HepG2 (cell line): ENCODE data around the gene MTFR1L. TPM values are rescaled to one million over a fixed set of nuclear protein-coding genes. Genes with fewer than 3 reads are reported as not detected.

ENCODE experiments used
- ARID3A ChIP-seq: IDR thresholded peaks from 2 replicates; pipeline ENCODE4 v1.6.1; 2012; ENCODE audit warnings: low read depth, low read length, improper control_type of control experiment
- ATF2 ChIP-seq: sonication (generic); formaldehyde crosslinking; IDR thresholded peaks from 2 replicates; pipeline ENCODE4 v1.4.0; 2020; ENCODE audit warnings: missing genetic modification reagents
- ELF1 ChIP-seq: sonication (generic); formaldehyde crosslinking; IDR thresholded peaks from 2 replicates; pipeline ENCODE4 v1.4.0; 2020; ENCODE audit warnings: missing genetic modification reagents
- FLYWCH1 ChIP-seq: sonication (generic); formaldehyde crosslinking; IDR thresholded peaks from 2 replicates; pipeline ENCODE4 v1.8.1; 2023; ENCODE audit warnings: mild to moderate bottlenecking, missing genetic modification reagents
- GATAD2A ChIP-seq: IDR thresholded peaks from 2 replicates; pipeline ENCODE4 v1.6.1; 2016
- HMGXB4 ChIP-seq, 2 experiments: sonication (generic) in 1 of 2; formaldehyde crosslinking in 1 of 2; IDR thresholded peaks; 2 replicates each; pipeline versions ENCODE4 v1.4.0 to v1.6.1; 2018 to 2020; ENCODE audit warnings: missing genetic modification reagents in 2 of 2, borderline replicate concordance in 1 of 2, low read depth in 1 of 2, mild to moderate bottlenecking in 1 of 2, missing biosample characterization in 1 of 2
- NPAS2 ChIP-seq: sonication (generic); formaldehyde crosslinking; IDR thresholded peaks from 2 replicates; pipeline ENCODE4 v1.8.0; 2022; ENCODE audit warnings: mild to moderate bottlenecking, missing genetic modification reagents, borderline replicate concordance
- NR1H2 ChIP-seq: sonication (generic); formaldehyde crosslinking; IDR thresholded peaks from 2 replicates; pipeline ENCODE4 v1.8.1; 2022; ENCODE audit warnings: low read depth, missing genetic modification reagents, borderline replicate concordance
- SATB2 ChIP-seq: sonication (generic); formaldehyde crosslinking; IDR thresholded peaks from 2 replicates; pipeline ENCODE4 v1.5.0; 2020; ENCODE audit warnings: missing genetic modification reagents
- SRF ChIP-seq: IDR thresholded peaks from 2 replicates; pipeline ENCODE4 v1.6.1; 2011; ENCODE audit warnings: mild to moderate bottlenecking, low read depth, low read length, moderate library complexity
- STAG1 ChIP-seq: sonication (generic); formaldehyde crosslinking; IDR thresholded peaks from 2 replicates; pipeline ENCODE4 v1.4.0; 2020; ENCODE audit warnings: missing genetic modification reagents
- ZBTB43 ChIP-seq: sonication (generic); formaldehyde crosslinking; conservative IDR thresholded peaks from 2 replicates; pipeline ENCODE4 v1.4.0; 2020; ENCODE audit warnings: missing genetic modification reagents
- ZFP36L2 ChIP-seq: sonication (generic); formaldehyde crosslinking; IDR thresholded peaks from 2 replicates; pipeline ENCODE4 v1.4.0; 2020; ENCODE audit warnings: missing genetic modification reagents
- ZMAT5 ChIP-seq: sonication (generic); formaldehyde crosslinking; IDR thresholded peaks from 2 replicates; pipeline ENCODE4 v1.5.0; 2020; ENCODE audit warnings: mild to moderate bottlenecking, low read depth, missing genetic modification reagents, borderline replicate concordance
- ZMYM3 ChIP-seq: sonication (generic); formaldehyde crosslinking; IDR thresholded peaks from 2 replicates; pipeline ENCODE4 v1.5.1; 2020; ENCODE audit warnings: mild to moderate bottlenecking, missing genetic modification reagents
- ZMYM4 ChIP-seq: sonication (generic); formaldehyde crosslinking; IDR thresholded peaks from 2 replicates; pipeline ENCODE4 v1.8.1; 2023; ENCODE audit warnings: mild to moderate bottlenecking, missing genetic modification reagents
- ZNF136 ChIP-seq: sonication (generic); formaldehyde crosslinking; IDR thresholded peaks from 2 replicates; pipeline ENCODE4 v1.8.1; 2022; ENCODE audit warnings: low read depth, mild to moderate bottlenecking, moderate library complexity, missing genetic modification reagents
- ZNF225 ChIP-seq: sonication (generic); formaldehyde crosslinking; IDR thresholded peaks from 2 replicates; pipeline ENCODE4 v1.4.0; 2020; ENCODE audit warnings: mild to moderate bottlenecking, missing genetic modification reagents
- ZNF335 ChIP-seq: sonication (generic); formaldehyde crosslinking; IDR thresholded peaks from 2 replicates; pipeline ENCODE4 v1.4.0; 2020; ENCODE audit warnings: missing genetic modification reagents
- ZNF432 ChIP-seq: sonication (generic); formaldehyde crosslinking; IDR thresholded peaks from 2 replicates; pipeline ENCODE4 v1.5.0; 2020; ENCODE audit warnings: missing genetic modification reagents, mild to moderate bottlenecking, borderline replicate concordance
- ZNF484 ChIP-seq: sonication (generic); formaldehyde crosslinking; IDR thresholded peaks from 2 replicates; pipeline ENCODE4 v1.5.1; 2020; ENCODE audit warnings: mild to moderate bottlenecking, low read depth, missing genetic modification reagents, borderline replicate concordance
- ZNF781 ChIP-seq: sonication (generic); formaldehyde crosslinking; IDR thresholded peaks from 2 replicates; pipeline ENCODE4 v1.5.1; 2020; ENCODE audit warnings: borderline replicate concordance, mild to moderate bottlenecking, missing genetic modification reagents; ENCODE audit errors: not compliant biosample characterization
- ZNF784 ChIP-seq: sonication (generic); formaldehyde crosslinking; IDR thresholded peaks from 2 replicates; pipeline ENCODE4 v1.5.1; 2020; ENCODE audit warnings: missing genetic modification reagents, mild to moderate bottlenecking, borderline replicate concordance
- polyA plus RNA-seq, 8 experiments: library from polyadenylated mRNA; depleted of rRNA in 3 of 8; stranded (reverse) in 7 of 8; unstranded in 1 of 8; fragments of >200 nt; fragmentation: Illumina TruSeq in 4 of 8; extraction: Trizol in 4 of 8; gene quantifications; 2 replicates each; pipeline versions ENCODE4 v1.2.1 to v1.2.3, GENCODE V29; 2011 to 2016; ENCODE audit warnings: low read depth in 4 of 8, missing spikeins in 1 of 8, mixed read lengths in 1 of 8; ENCODE audit not compliant: insufficient read depth in 1 of 8
- total RNA-seq, 5 experiments: library from RNA; depleted of rRNA; stranded (reverse); fragments of >200 nt; fragmentation: Illumina TruSeq; extraction: Trizol; gene quantifications; 2 replicates each; pipeline ENCODE4 v1.2.3, GENCODE V29; 2016; ENCODE audit warnings: low read depth in 1 of 5

MTFR1L gene
- total and polyA plus RNA-seq, 2 of the 13 experiments (the other 11 are each of a cell fraction or from before 2014, with no cell fraction given), result 38.0 to 55.7 TPM

GRCh38 chr1:25796811-25797458, 22.8 kb upstream of the MTFR1L start (continued):
- TF ChIP-seq ZNF784 (CRISPR knock-in tag) (no peak), ZNF484 (no peak), ZNF136 (CRISPR knock-in tag) (no peak), SRF (no peak), ARID3A (peak; percentile 57), ZNF335 (CRISPR knock-in tag) (no peak), SATB2 (CRISPR knock-in tag) (no peak), NPAS2 (CRISPR knock-in tag) (no peak), NR1H2 (CRISPR knock-in tag) (no peak), ZNF781 (CRISPR knock-in tag) (peak; percentile 28), FLYWCH1 (CRISPR knock-in tag) (no peak), HMGXB4 (CRISPR knock-in tag; IDR thresholded peaks at IDR 0.05; ENCODE audit: borderline replicate concordance in 1 of 2, low read depth in 1 of 2) (0 out of 4 replicates have a peak, but pooled peaks of 1 of the 2 experiments have one; percentile 27), ZNF225 (CRISPR knock-in tag) (no peak), GATAD2A (no peak), ZMAT5 (CRISPR knock-in tag) (no peak), STAG1 (CRISPR knock-in tag) (peak; percentile 86), ZBTB43 (no peak), ZFP36L2 (CRISPR knock-in tag) (no peak), ZMYM4 (CRISPR knock-in tag) (no peak), ZNF432 (CRISPR knock-in tag) (no peak), ZMYM3 (no peak), ELF1 (CRISPR knock-in tag) (peak; percentile 35; the same call in 1 of the 2 replicates), ATF2 (0 out of 2 replicates have a peak, but pooled peaks have one; percentile 36)
